Measurements from ENCODE around the gene FAM174B. TPM values are rescaled to one million over a fixed set of nuclear protein-coding genes. Genes with fewer than 3 reads are reported as not detected.

The FAM174B gene
- total and polyA plus RNA-seq, 11 donors: 6.8 to 22.2 (median 12.1) TPM

GRCh38 chr15:92571824-92572223, 83.8 kb downstream of the FAM174B start:
- no peaks in the 10 kb centered on the region for H3K9me3 ChIP-seq
- no peak for DNase-seq
- TF ChIP-seq CTCF (IDR thresholded peaks at IDR 0.05) (no peak), POLR2A (IDR thresholded peaks at IDR 0.05) (no peak)
- H3K27ac ChIP-seq: no peak overlapping the region
- H3K36me3 ChIP-seq: no peaks in the 10 kb centered on the region
- intact Hi-C loops (cut with DNase I): no loop called here
- no peak overlapping the region for H3K4me3 ChIP-seq
- peaks cover 0 to 11% (median 0%) of the 10 kb centered on the region in 12 donors for H3K4me1 ChIP-seq
- 51 to 86% (median 63%) methylated on average over 4 of the region's 4 CpGs for WGBS, 4 donors
- H3K27me3 ChIP-seq: no peaks in the 10 kb centered on the region
- no peak for ATAC-seq

- intact Hi-C loops (cut with DNase I): no loop called here
- H3K4me3 ChIP-seq: no peak overlapping the region
- H3K27ac ChIP-seq: no peak overlapping the region
- ATAC-seq (no peak), DNase-seq (no peak)
- no peaks in the 10 kb centered on the region for H3K36me3 ChIP-seq
- no peak for TF ChIP-seq CTCF (IDR thresholded peaks at IDR 0.05)
- no peak for TF ChIP-seq POLR2A (IDR thresholded peaks at IDR 0.05)
- peaks cover 0 to 11% (median 0%) of the 10 kb centered on the region in 12 donors for H3K4me1 ChIP-seq
- H3K27me3 ChIP-seq: no peaks in the 10 kb centered on the region
- no peaks in the 10 kb centered on the region for H3K9me3 ChIP-seq
- WGBS, 4 donors: 56 to 75% (median 64%) methylated on average over 6 to 7 of the region's 7 CpGs
Observed at GRCh38 chr15:92570391-92570790, 85.2 kb downstream of the FAM174B start.

GRCh38 chr15:92569778-92570177, 85.8 kb downstream of the FAM174B start:
- Histone ChIP-seq H3K4me1 (peaks cover 0 to 11% (median 0%) of the 10 kb centered on the region in 12 donors), H3K27me3 (no peaks in the 10 kb centered on the region), H3K4me3 (no peak overlapping the region), H3K36me3 (no peaks in the 10 kb centered on the region), H3K27ac (peak overlapping the region in 1 of 12 donors; percentile 24), H3K9me3 (no peaks in the 10 kb centered on the region)
- 23 to 36% (median 30%) methylated on average over 3 of the region's 3 CpGs for WGBS, 4 donors
- TF ChIP-seq POLR2A (IDR thresholded peaks at IDR 0.05) (no peak), CTCF (IDR thresholded peaks at IDR 0.05) (no peak)
- intact Hi-C loops (cut with DNase I): no loop called here
- ATAC-seq (peak in 2 of 4 donors; percentile 62 to 66), DNase-seq (no peak)

Other genes with a start within 250 kb of the FAM174B start
- gene CHD2, start 244.5 kb upstream of the FAM174B start, total RNA-seq: 10 to 100 TPM; 28.3 to 76.8 (median 46.4) TPM
- gene CHD2, start 244.5 kb upstream of the FAM174B start, polyA plus RNA-seq: 10 to 100 TPM; 23.1 to 28.7 TPM

Measured in heart left ventricle (tissue), 16 donors.